ENCODE measurements around the gene BAIAP3. TPM values are rescaled to one million over a fixed set of nuclear protein-coding genes. Genes with fewer than 3 reads are reported as not detected.

BAIAP3 gene
- total and polyA plus RNA-seq, 2 of the 4 experiments (the other 2 are of a cell fraction): 0.36 to 0.65 TPM

- in situ Hi-C loops (cut with MboI; ENCODE audit: low sequenced_read_pairs): no loop called here
Measured at GRCh38 chr16:1385232-1385631, 51.8 kb downstream of the BAIAP3 start.

More at GRCh38 chr16:1385232-1385631, 51.8 kb downstream of the BAIAP3 start:
- no peak overlapping the region for H3K56ac ChIP-seq (ENCODE audit: extremely low read depth, insufficient read depth, low read length)
- no peak overlapping the region for H4K8ac ChIP-seq (ENCODE audit: low read depth in 2 of 2, low read length in 2 of 2)
- POLR2A ChIA-PET (ENCODE audit: unreplicated experiment): no interaction called here
- no peak overlapping the region for H3K4me2 ChIP-seq (ENCODE audit: low read depth, low read length)
- no peak overlapping the region for H2AK9ac ChIP-seq (replicated peaks; ENCODE audit: low read depth, low read length, poor library complexity)
- H3K18ac ChIP-seq (ENCODE audit: low read depth, low read length): no peak overlapping the region
- no peaks in the 10 kb centered on the region for H4K20me1 ChIP-seq (ENCODE audit: insufficient read depth, low read length)
- no peak for ATAC-seq (ENCODE audit: low read depth)
- no peak overlapping the region for H4K91ac ChIP-seq (ENCODE audit: insufficient read depth, low read depth, low read length)
- H2BK20ac ChIP-seq (ENCODE audit: low read depth, low read length): no peak overlapping the region
- no peaks in the 10 kb centered on the region for H3K27me3 ChIP-seq (ENCODE audit: control insufficient read depth, insufficient read depth, low read length)
- H3K14ac ChIP-seq (replicated peaks; ENCODE audit: low read depth, low read length): no peak overlapping the region
- H3K36me3 ChIP-seq (ENCODE audit: control insufficient read depth, insufficient read depth, low read length): peaks cover 33% of the 10 kb centered on the region
- H3K9ac ChIP-seq (ENCODE audit: low read depth, low read length): no peak overlapping the region
- H3K27ac ChIP-seq (ENCODE audit: insufficient read depth, low read length): no peak overlapping the region
- H2BK5ac ChIP-seq (ENCODE audit: low read depth, low read length, poor library complexity, severe bottlenecking): no peak overlapping the region
- BruUV-seq (replicated peaks): no TSS peak
- no peaks in the 10 kb centered on the region for H3K9me3 ChIP-seq (ENCODE audit: control insufficient read depth, insufficient read depth, low read length)
- no peaks in the 10 kb centered on the region; a peak in 1 of 4 replicates for H3K79me1 ChIP-seq (ENCODE audit: low read depth in 1 of 2, low read length in 2 of 2)
- H3K4me1 ChIP-seq (ENCODE audit: control insufficient read depth, insufficient read depth, low read length): no peaks in the 10 kb centered on the region
- no peaks in the 10 kb centered on the region for H3K9me1 ChIP-seq (ENCODE audit: insufficient read depth, low read length)
- no peak overlapping the region for H2AK5ac ChIP-seq (ENCODE audit: low read depth, low read length)
- 95% methylated on average over 35 of the region's 39 CpGs; no CpG with 5 or more reads in 1 of the 2 experiments for WGBS, 2 experiments (ENCODE audit: extremely low coverage in 2 of 2, insufficient read length in 1 of 2)
- no peak overlapping the region for H2BK120ac ChIP-seq (ENCODE audit: low read depth, low read length)
- CTCF ChIA-PET: no interaction called here
- H2AFZ ChIP-seq (replicated peaks; ENCODE audit: low read length, poor library complexity): no peak overlapping the region
- H3K4ac ChIP-seq (ENCODE audit: low read depth, low read length): no peak overlapping the region
- DNase-seq: no peak
- H4K5ac ChIP-seq (ENCODE audit: low read depth, low read length): no peak overlapping the region
- intact Hi-C loops (cut with micrococcal nuclease): no loop called here
- H3K4me3 ChIP-seq (ENCODE audit: insufficient read depth, low read depth, low read length): no peak overlapping the region
- dilution Hi-C loops (cut with HindIII; ENCODE audit: low sequenced_read_pairs, unreplicated experiment): no loop called here
- H2BK15ac ChIP-seq (ENCODE audit: low read depth, low read length): no peak overlapping the region
- H3K23ac ChIP-seq (ENCODE audit: low read depth, low read length): no peak overlapping the region
- TF ChIP-seq FOS (IDR thresholded peaks at IDR 0.05; ENCODE audit: low read depth, low read length) (no peak), USF2 (IDR thresholded peaks at IDR 0.05; ENCODE audit: low read depth, low read length) (no peak), RAD21 (IDR thresholded peaks at IDR 0.05; ENCODE audit: low read length) (no peak), CTCF (conservative IDR thresholded peaks at IDR 0.05; ENCODE audit: low read depth, low read length) (no peak), MAZ (IDR thresholded peaks at IDR 0.05; ENCODE audit: borderline replicate concordance, low read depth, low read length) (no peak), RCOR1 (IDR thresholded peaks at IDR 0.05; ENCODE audit: insufficient replicate concordance, low read length) (no peak), NFE2L2 (IDR thresholded peaks at IDR 0.05; ENCODE audit: low read depth, low read length) (no peak), MXI1 (IDR thresholded peaks at IDR 0.05; ENCODE audit: borderline replicate concordance, low read depth, low read length) (no peak), SMC3 (IDR thresholded peaks at IDR 0.05; ENCODE audit: low read depth, low read length) (no peak), POLR2A (IDR thresholded peaks at IDR 0.05; ENCODE audit: low read depth, low read length) (no peak), MAFK (IDR thresholded peaks at IDR 0.05; ENCODE audit: low read depth, low read length) (no peak), BHLHE40 (IDR thresholded peaks at IDR 0.05; ENCODE audit: low read depth, low read length) (no peak)

Measured in IMR-90 (cell line).